H1 (cell line): ENCODE results near the gene RYR3. TPM values are rescaled to one million over a fixed set of nuclear protein-coding genes. Genes with fewer than 3 reads are reported as not detected.

Experiments
- KDM5A ChIP-seq: fragments of 200-600 bp; IDR thresholded peaks from 2 replicates; pipeline ENCODE4 v1.7.1; 2012; ENCODE audit warnings: mild to moderate bottlenecking, low read length, inconsistent platforms, mixed read lengths
- POLR2AphosphoS5 ChIP-seq: IDR thresholded peaks from 2 replicates; pipeline ENCODE4 v1.6.1; 2011; ENCODE audit warnings: low read depth, low read length
- SIX5 ChIP-seq: IDR thresholded peaks from 2 replicates; pipeline ENCODE4 v1.6.1; 2011; ENCODE audit warnings: mild to moderate bottlenecking, low read depth, low read length
- polyA plus RNA-seq, 7 experiments: library from polyadenylated mRNA; depleted of rRNA in 3 of 7; stranded (reverse) in 5 of 7; unstranded in 2 of 7; fragments of >200 nt in 5 of 7; fragments of 200-250 nt in 2 of 7; gene quantifications; 1 replicate in 5 of 7; 2 replicates in 1 of 7; 4 replicates in 1 of 7; pipeline versions ENCODE4 v1.2.1 to v1.2.3, GENCODE V29; 2011 to 2013; ENCODE audit warnings: missing spikeins in 2 of 7, mixed read lengths in 2 of 7
- total RNA-seq: library from RNA; stranded (reverse); fragmentation: NEBNext Ultra II Directional; extraction: Animal tissue kit (Norgen Biotek cat#: 25700); gene quantifications from 2 replicates; pipeline ENCODE4 v1.2.1, GENCODE V29; 2021

The RYR3 gene
- total and polyA plus RNA-seq, 2 of the 8 experiments (the other 6 are each of a cell fraction or from before 2014, with no cell fraction given) = 0.33 to 3.4 TPM

GRCh38 chr15:33872416-33873106 is 561.8 kb downstream of the RYR3 start (continued):
- TF ChIP-seq POLR2AphosphoS5 = no peak
- no peak for TF ChIP-seq KDM5A
- no peak for TF ChIP-seq SIX5
